Measurements from ENCODE around the gene SNX1.
"Not testable (repeated sequence)": the region's sequence is repeated elsewhere in the genome, so short reads cannot be mapped to it uniquely, and the experiment has no call there.

Gene SNX1

DNA sequence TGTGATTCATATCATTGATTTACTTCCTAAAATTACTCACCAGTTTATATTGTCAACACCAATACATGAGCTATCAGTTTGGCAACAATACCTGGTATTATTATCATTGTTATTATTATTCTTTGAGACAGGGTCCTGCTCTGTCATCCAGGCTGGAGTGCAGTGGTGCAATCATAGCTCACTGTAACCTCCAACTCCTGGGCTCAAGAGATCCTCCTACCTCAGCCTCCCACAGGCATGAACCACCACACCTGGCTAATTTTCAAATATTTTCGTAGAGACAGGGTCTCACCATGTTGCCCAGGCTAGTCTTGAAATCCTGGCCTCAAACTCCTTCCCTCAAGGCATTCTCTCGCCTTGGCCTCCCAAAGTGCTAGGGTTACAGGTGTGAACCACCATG, 22.3 kb upstream of the SNX1 start:
- not testable (repeated sequence) for DNase-seq (ENCODE audit: low read depth in 2 of 2)

DNA sequence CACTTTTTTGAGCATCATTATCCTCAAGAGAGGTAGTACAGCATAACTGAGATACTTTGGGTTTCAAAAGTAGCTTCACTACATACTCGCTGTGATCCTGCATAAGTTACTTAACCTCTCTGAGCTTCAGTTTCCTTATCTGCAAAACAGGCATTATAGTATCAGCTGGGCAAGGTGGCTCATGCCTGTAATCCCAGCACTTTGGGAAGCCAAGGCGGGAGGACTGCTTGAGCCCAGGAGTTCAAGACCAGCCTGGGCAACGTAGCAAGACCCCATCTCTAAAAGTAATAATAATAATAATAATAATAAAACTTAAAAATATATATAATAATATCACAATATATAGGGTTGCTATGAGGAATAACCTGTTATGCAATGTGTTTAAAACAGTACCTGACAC, 13.0 kb upstream of the SNX1 start:
- no peak for DNase-seq (ENCODE audit: low read depth in 2 of 2)

DNA sequence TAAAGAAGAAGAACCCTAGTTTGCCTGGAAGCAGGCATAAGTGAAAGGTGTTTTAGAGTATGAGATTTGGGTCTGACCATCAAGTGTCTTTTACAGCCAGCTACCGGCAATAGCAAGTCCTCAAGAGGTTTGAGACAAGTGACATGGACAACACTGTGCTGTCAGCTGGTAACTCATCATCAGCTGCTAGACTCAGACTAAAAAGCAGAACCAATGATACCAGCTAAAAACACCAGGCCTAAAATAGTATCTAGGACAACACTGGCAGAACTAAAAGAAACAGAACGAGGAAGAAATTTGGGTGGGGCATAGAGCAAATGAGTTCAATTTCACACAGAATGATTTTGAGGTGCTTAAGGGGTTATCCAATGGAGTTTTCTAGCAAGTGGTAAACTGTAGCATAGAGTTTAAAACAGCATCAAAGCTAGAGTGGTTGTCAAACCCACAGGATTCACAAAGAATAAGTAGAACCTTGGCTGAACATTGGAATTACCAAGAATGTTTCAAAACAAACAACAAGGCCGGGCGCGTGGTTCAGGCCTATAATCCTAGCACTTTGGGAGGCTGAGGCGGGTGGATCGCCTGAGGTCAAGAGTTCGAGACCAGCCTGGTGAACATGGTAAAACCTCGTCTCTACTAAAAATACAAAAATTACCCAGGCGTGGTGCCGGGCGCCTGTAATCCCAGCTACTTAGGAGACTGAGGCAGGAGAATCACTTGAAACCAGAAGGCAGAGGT, 6.1 kb upstream of the SNX1 start:
- no peak for DNase-seq (ENCODE audit: low read depth in 2 of 2)

DNA sequence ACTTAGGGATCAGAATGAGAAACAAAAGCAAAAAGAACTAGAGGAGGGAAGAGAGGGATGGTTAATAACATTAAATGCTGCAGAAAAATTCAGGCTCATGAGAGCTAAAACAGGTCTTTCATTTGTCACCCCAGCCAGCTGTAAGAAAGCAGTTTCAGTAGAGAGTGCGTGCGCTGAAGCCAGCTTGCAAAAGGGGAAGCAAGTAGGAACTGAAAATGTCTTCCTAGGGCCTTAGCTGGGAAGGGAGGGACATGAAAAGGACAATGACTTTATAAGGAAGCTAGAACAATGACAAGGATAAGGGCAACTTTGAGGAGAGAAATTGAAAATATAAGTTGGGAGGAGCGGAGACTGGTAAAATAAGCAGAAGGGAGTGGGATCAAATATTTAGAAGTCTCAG, 5.3 kb upstream of the SNX1 start:
- DNase-seq (ENCODE audit: low read depth in 2 of 2), result no peak

DNA sequence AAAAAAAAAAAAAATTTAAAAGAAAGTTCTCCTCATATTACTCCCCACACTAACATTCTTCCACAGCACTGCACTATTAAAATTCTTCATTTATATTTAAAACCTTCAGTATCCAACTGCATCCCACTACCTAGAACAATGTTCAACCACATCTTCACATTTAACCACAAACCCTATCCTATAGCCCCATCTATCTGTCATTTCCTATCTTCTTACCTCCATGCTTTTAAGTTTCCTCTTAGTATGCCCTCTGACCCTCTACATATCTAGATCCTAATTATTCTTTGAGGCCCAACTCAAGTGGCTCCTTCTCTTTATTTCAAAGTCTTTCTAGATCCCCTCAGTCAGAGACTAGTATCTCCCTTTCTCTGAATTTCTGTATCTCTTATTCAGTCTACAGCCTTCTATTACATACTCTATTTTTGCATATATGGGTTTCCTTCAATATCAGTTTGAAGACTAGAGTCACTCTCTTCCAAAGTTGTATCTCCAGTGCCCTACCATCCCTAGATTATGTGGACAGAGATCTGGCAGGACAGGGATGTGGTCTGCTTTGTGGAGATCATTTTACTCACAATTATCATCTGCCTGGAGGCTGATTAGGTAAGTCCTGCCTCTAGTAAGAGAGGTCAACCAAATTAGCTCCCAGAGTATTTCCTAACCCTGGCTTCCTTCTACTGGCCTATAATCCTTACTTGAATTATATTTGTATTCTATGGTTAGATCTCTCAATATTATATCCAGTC, 3.5 kb upstream of the SNX1 start:
- DNase-seq (ENCODE audit: low read depth in 2 of 2), result no peak

DNA sequence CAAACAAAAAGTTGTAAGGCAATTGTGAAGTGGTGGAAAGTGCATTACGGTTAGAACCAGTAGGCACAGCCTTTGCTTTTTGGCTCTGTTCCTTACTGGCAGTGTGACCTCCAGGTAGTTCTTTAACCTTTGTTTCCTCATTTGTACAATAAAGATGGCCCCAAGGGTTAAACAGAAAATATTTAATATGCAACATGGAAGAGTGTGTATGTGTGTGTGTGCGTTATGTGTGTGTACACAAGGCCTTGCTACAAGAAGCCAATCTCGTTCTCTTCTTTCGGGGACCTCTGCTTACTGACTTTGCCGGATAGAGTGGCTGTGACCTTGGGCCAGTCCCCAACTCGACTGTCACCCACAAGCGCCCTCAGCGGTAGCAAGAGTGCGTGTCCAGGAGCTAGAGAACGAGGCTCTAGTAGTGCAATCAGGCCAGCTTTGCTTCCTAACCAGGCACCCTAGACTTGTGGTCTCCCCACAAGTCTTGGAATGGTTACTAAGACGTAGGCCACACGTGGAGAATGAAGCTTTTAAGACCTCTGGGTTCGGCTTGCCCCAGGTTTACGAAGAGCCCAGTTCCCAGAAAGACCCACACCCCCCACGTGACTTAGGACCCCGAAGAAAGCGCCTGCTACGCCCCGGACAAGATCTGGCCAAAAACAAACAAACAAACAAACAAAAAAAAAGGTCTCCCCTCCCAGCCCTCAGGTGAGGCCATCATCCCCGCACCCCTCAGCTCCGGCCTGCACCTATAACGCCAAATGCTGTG, 2.7 kb upstream of the SNX1 start:
- no peak for DNase-seq (ENCODE audit: low read depth in 2 of 2)

DNA sequence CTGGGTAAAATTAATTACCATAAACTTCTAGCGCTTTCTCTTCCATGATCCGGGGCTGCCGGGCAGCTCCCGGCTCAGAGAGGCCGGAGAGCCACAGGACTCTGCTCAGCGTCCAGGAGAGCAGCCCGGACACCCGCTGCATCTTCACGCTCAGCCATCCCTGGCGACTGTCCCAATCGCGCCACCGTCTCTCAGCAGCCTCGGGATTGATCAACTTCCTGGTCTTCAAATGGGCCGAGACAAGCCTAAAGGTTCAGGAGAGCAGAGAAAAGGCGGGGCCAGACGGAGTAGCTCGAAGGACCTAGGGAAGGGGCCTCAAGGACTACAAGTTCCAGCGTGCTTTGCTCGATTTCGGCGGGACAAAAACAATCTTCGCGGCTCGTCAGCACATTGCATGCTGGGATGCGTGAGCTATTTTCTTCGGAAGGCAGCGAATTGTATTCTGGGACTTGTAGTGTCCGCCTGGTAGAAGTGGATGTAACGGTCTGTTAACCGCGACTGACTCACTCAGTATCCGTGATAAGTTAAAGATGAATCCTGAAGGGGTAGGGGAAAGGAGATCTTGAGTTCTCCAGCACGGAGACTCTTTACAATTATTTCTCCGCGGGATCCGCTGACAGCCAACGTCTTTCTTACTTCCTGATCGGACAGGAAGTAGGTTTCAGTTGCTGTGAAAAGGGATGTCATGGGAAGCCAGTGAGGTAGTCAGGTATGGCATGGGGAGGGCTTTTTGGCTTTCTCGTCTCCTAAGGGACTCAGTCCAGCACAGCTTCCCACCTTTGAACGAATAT, 2.0 kb upstream of the SNX1 start, which contains the start of gene CIAO2A:
Gene CIAO2A (minus strand): TSS at position 212 of the 791 bp plus-strand sequence. CDS start 70 bp downstream, at position 142.
- DNase-seq (ENCODE audit: low read depth in 2 of 2), result peak; percentile 74 to 78

DNA sequence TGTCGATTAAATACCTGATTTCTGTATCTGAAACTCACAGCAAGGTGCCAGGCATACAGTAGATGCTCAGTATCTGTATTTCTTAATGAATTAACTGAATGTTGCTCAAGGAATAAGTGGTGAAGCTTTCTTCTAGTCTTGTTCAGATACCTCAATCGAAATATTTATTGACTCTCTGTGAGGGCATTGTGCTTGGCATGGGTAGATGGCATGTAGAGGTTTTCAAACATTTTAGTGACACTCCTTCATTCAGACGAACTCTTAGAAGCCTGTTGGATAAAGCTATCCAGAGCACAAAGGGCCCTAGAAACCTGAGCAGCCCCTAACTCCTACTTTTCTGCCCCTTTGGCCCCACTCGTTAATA, 369 bp upstream of the SNX1 start:
- DNase-seq (ENCODE audit: low read depth in 2 of 2), result no peak

DNA sequence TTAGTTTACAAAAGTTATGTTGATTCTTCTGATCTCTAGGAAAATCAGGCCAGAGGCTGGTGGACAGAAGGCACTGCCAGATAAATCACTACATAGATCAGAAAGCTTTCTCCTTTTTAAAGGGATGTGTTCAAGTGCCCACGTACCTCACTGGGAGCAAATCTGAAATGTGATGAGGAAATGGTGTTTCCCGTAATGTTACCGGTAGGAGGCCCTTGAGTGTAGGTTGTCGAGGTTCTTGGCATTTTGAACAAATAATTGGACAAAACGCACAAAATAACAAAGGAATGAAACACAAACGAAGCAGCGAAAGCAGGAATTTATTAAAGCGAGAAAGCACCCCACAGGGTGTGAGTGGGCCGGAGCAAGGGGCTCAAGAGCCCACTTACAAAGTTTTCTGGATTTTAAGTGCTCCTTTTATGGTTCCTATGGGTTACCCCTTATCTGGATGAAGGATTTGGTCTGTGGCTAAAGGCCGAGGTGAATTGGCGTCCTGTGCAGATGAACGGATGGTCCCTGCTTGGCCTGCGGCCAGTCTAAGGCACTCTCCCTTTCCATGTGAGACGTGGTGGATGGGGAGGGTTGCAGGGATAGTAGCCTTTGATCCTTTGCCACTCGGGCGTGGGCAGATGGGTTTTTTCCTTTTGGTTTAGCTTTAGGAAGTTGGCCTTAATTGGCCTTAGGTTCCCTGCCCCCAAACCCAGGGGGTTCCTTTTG, 1.0 kb downstream of the SNX1 start:
- DNase-seq (ENCODE audit: low read depth in 2 of 2), result no peak

DNA sequence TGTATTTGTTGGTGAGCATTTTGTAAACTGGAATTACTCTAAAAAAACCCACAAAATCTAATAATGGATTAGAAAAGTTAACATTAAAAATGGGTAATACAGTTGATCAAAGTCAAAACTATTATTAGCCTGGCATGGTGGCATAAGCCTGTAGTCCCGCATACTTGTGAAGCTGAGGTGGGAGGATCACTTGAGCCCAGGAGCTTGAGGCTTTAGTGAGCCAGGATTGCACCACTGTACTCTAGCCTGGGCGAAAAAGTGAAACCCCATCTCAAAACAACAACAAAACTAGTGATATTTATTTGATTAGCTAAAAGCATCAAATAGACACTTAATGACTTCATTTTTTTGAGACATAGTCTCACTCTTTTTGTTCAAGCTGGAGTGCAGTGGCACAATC, 3.6 kb downstream of the SNX1 start:
- DNase-seq (ENCODE audit: low read depth in 2 of 2), result no peak

DNA sequence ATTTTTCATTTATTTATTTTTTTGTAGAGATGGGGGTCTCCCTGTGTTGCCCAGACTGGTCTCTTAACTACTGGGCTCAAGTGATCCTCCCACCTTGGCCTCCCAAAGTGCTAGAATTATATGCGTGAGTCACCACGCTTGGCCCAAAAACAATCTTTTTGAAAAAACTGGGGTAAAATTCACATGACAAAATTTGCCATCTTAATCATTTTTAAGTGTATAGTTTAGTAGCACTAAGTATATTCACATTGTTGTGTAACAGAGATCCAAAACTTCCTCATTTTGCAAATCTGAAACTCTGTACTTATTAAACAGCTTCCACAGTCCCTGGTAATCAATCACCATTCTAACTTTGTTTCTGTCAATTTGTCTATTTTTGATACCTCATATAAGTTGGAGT, 5.2 kb downstream of the SNX1 start:
- no peak for DNase-seq (ENCODE audit: low read depth in 2 of 2)

DNA sequence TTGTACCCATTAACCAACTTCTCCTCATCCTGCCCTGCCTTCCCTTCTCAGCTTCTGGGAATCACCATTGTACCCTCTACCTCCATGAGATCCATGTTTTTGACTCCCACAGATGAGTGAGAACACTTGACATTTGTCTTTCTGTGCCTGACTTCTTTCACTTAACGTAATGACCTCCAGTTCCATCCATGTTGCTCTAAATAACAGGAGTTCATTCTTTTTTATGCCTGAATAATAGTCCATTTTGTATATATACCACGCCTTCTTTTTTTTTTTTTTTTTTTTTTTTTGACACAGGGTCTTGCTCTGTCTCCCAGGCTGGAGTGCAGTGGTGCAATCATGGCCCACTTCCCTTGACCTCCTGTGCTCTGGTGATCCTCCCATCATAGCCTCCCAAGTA, 6.7 kb downstream of the SNX1 start:
- DNase-seq (ENCODE audit: low read depth in 2 of 2), result no peak

DNA sequence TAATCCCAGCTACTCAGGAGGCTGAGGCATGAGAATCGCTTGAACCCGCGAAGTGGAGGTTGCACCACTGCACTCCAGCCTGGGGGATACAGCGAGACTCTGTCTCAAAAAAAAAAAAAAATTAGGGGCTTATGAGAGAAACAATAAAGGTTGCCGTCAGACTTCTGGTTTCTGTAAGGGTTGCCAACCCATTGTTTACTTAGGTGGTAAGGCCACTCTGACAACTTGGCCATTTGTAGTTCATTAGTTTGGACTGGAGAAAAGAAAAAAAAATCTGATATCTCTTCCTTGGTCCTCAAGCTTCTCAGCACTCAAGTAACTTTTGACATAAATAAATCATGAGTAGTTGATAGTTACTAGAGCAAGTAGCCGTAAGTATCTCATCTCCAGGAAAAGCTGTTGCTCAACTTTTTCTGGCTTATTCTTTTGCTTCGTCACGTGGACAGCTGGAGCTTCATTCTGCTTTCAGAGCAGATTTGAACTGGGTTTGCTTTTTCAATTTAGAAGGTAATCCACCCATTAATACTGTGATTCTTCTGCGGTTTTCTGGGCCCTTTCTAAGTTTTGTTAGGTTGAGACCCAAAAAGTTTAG, 9.4 kb downstream of the SNX1 start:
- DNase-seq (ENCODE audit: low read depth in 2 of 2), result no peak

DNA sequence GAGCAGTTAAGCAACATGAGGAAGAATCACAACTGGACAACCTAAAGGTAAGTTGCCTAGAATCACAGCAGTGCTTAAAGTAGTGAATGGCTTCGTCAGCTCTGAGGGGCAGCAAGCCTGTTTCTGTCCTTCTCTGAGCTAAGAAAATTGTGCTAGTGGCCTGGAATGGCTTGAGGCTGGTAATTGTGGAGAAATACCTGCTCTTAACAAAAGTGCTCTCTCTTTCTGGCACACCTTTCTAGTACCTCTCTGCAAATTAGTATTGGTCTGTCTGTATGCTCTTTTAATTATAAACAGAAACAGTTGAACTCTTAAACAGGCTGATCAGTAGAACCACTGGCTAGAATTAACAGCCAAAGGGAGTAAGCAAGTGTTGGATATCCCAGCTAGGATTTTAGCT, 11.6 kb downstream of the SNX1 start:
- no peak for DNase-seq (ENCODE audit: low read depth in 2 of 2)

DNA sequence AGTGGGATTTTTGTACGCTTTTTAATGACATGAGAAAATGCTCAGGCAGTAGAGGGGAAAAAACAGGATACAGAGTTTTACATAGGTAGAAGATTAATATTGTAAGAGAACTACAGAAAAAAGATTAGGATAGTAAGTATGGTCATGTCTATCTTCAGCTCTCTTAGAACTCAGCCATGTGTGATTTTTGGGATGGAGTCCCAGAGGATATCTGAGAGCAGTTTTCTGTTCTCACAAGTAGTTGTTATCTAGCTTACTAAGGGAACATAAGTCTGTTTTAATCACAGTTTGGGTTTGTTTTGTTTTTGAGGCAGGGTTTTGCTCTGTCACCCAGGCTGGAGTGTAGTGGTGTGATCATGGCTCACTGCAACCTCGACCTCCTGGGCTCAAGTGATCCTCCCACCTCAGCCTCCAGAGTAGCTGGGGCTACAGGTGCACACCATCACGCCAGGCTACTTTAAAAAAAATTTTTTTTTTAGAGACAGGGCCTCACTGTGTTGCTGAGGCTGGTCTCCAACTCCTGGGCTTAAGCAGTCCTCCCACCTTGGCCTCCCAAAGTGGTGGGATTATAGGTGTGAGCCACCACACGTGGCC, 14.4 kb downstream of the SNX1 start:
- DNase-seq (ENCODE audit: low read depth in 2 of 2), result not testable (repeated sequence)

DNA sequence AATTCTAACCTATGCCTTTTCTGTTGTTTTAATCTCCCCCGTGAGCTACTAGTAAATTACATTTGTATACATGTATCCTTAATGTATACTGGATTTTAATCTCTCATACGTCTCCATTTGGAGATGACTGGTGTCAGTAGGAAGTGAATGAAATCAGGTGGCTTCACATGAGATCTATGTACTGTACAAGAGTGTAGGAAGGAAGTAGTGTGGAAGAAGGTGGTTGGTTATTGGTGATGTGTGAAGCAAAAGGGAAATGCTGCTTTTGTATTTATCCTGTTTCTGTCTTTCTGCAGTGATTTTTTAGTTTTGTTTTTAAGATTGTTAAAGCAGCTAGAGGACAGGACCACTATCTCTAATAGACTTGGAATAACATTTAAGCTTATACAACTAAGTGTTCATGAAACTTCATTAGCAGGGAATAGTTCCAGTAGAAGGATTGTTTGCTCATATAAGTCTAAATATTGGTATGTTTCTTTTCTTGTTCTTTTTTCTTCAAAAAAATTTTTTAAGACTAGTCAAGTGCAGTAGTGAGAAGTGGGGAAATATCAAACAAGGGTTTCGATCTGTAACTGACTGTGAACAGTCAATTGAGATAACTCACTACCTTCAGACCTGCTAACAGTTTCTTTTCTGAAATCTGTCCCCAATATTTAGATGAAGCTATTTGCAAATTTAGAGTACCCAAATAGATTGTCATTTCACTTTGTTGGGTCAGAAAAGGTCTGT, 15.3 kb downstream of the SNX1 start:
- no peak for DNase-seq (ENCODE audit: low read depth in 2 of 2)

DNA sequence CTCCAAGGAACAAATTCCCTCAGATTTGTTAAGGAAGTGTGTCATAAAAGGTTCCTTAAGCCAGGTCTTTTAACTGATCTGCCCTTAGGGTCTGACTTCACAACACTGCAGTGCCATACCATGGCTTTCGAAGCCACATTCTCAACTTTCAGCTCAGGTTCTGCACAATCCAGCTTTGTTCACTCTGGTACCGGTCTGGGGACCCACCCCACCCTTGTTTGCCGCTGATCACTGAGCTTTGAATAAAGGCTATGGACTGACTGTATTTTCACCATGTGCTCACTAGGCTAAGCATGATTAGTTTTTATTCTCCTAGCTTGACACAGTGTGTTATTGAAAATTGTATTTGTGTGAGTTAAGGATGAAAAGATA, 15.9 kb downstream of the SNX1 start:
- no peak for DNase-seq (ENCODE audit: low read depth in 2 of 2)

DNA sequence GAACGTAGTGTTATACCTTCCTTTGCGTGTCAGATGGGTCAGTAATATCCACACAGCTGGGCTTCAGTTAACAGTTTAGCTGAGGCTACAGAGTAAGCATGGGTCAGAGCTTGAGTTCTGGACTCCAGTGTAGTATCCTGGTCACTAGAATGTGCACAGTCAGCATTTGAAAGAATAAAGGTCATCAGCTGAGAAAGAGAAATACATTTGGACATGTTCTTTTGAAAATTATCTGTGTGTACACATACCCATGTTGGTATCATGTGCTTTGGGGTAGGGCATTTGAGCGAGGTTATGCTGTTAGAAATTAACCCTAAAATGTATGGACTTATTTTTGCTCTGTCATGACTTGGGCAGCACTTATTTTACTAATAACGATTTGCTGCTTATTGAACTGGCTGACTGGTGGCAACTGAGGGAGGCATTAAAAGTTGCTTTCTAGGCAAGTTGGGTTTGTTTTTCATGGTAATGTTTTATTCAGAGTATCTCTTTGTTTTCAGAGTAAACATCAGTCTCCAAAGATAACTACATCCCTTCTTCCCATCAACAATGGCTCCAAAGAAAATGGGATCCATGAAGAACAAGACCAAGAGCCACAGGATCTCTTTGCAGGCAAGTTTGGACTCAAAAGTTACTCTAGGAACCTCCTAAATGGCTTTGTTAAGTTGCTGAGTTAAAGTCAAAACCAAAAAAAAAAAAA, 16.4 kb downstream of the SNX1 start:
- no peak for DNase-seq (ENCODE audit: low read depth in 2 of 2)

DNA sequence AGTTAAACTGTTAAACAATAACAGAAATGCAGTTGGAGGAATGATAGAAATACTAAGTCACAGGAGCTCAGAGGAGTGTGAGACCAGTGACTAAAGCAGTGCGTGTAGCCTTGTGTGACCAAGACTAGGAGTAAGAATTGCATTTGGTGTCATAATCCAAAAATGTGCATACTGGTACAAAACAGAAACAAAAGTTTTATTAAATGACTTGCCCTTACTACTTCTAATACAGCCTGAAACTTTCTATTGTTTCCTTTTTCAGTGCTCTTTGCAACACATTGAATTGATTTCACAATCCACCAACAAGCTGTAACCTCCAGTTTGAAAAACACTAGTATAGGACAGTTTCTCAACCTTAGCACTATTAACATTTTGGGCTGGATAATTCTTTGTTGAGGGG, 17.1 kb downstream of the SNX1 start:
- DNase-seq (ENCODE audit: low read depth in 2 of 2), result no peak
